Trophoblast cell (in vitro differentiated cells and primary cell): ENCODE measurements around the gene PELO.
A peak's percentile ranks its signal among the peaks of the same experiment; 100 is the strongest.

ENCODE experiments used
- DNase-seq, 2 donors: peaks; one replicate each; pipeline ENCODE4 v3.0.0-alpha.2; 2016
- H2AFZ ChIP-seq: 2 replicates; pipeline ENCODE4 v1.6.1; 2013; ENCODE audit warnings: low read length, moderate library complexity, mild to moderate bottlenecking; ENCODE audit not compliant: insufficient read depth, poor library complexity
- H2AK5ac ChIP-seq: 2 replicates; pipeline ENCODE4 v1.6.1; 2013; ENCODE audit warnings: mild to moderate bottlenecking, low read length
- H2BK120ac ChIP-seq: 2 replicates; pipeline ENCODE4 v1.6.1; 2013; ENCODE audit warnings: low read length, mild to moderate bottlenecking, moderate library complexity; ENCODE audit not compliant: insufficient read depth, poor library complexity
- H2BK12ac ChIP-seq: 2 replicates; pipeline ENCODE4 v1.6.1; 2013; ENCODE audit warnings: mild to moderate bottlenecking, low read length, moderate library complexity
- H2BK5ac ChIP-seq: 2 replicates; pipeline ENCODE4 v1.6.1; 2013; ENCODE audit warnings: low read length, low read depth, moderate library complexity, mild to moderate bottlenecking; ENCODE audit not compliant: poor library complexity
- H3K14ac ChIP-seq: 2 replicates; pipeline ENCODE4 v1.6.1; 2013; ENCODE audit warnings: mild to moderate bottlenecking, low read length
- H3K18ac ChIP-seq: 2 replicates; pipeline ENCODE4 v1.6.1; 2013; ENCODE audit warnings: mild to moderate bottlenecking, low read length
- H3K23ac ChIP-seq: 2 replicates; pipeline ENCODE4 v1.6.1; 2013; ENCODE audit warnings: low read length
- H3K27ac ChIP-seq: 2 replicates; pipeline ENCODE4 v1.5.1; 2013; ENCODE audit warnings: low read depth, mild to moderate bottlenecking, inconsistent platforms, low read length, moderate library complexity
- H3K27me3 ChIP-seq: 2 replicates; pipeline ENCODE4 v1.6.1; 2013; ENCODE audit warnings: inconsistent platforms, mild to moderate bottlenecking, low read length, moderate library complexity; ENCODE audit not compliant: insufficient read depth
- H3K36me3 ChIP-seq, 2 experiments: 1 replicate in 1 of 2; 2 replicates in 1 of 2; pipeline ENCODE4 v1.6.1; 2013; ENCODE audit warnings: low read length in 2 of 2, mild to moderate bottlenecking in 2 of 2, moderate library complexity in 1 of 2; ENCODE audit not compliant: insufficient read depth in 2 of 2, control insufficient read depth in 1 of 2
- H3K4ac ChIP-seq: 2 replicates; pipeline ENCODE4 v1.6.1; 2013; ENCODE audit warnings: low read depth, mild to moderate bottlenecking, low read length, moderate library complexity
- H3K4me1 ChIP-seq, 2 experiments: 1 replicate in 1 of 2; 2 replicates in 1 of 2; pipeline ENCODE4 v1.6.1; 2013; ENCODE audit warnings: low read length in 2 of 2, mild to moderate bottlenecking in 2 of 2, moderate library complexity in 1 of 2; ENCODE audit not compliant: insufficient read depth in 2 of 2, control insufficient read depth in 1 of 2
- H3K4me2 ChIP-seq: 2 replicates; pipeline ENCODE4 v1.6.1; 2013; ENCODE audit warnings: inconsistent platforms, mild to moderate bottlenecking, low read length, moderate library complexity
- H3K4me3 ChIP-seq: 2 replicates; pipeline ENCODE4 v1.5.1; 2013; ENCODE audit warnings: mild to moderate bottlenecking, low read depth, low read length, inconsistent platforms
- H3K79me1 ChIP-seq: one replicate; pipeline ENCODE4 v1.6.1; 2013; ENCODE audit warnings: low read length
- H3K79me2 ChIP-seq: 2 replicates; pipeline ENCODE4 v1.6.1; 2013; ENCODE audit warnings: low read length, mild to moderate bottlenecking; ENCODE audit not compliant: control insufficient read depth, insufficient read depth, poor library complexity
- H3K9ac ChIP-seq: 2 replicates; pipeline ENCODE4 v1.6.1; 2013; ENCODE audit warnings: mild to moderate bottlenecking, low read length
- H3K9me3 ChIP-seq: 2 replicates; pipeline ENCODE4 v1.6.1; 2013; ENCODE audit warnings: low read depth, mild to moderate bottlenecking, control low read depth, inconsistent platforms, low read length; ENCODE audit not compliant: insufficient read depth
- H4K12ac ChIP-seq: 2 replicates; pipeline ENCODE4 v1.6.1; 2013; ENCODE audit warnings: low read depth, mild to moderate bottlenecking, low read length, moderate library complexity
- H4K8ac ChIP-seq: 2 replicates; pipeline ENCODE4 v1.6.1; 2013; ENCODE audit warnings: low read depth, mild to moderate bottlenecking, low read length, moderate library complexity
- H4K91ac ChIP-seq: one replicate; pipeline ENCODE4 v1.6.1; 2013; ENCODE audit warnings: low read depth, mild to moderate bottlenecking, low read length, moderate library complexity
- WGBS: extraction: QIAGEN DNeasy Blood & Tissue Kit; methylation state at CpG from one replicate; pipeline ENCODE4 v1.1.7; 2013; ENCODE audit warnings: missing lambda C conversion rate; ENCODE audit not compliant: insufficient read length, insufficient coverage; ENCODE audit errors: extremely low coverage; 5-methylcytosine and 5-hydroxymethylcytosine counted together

PELO gene

GRCh38 chr5:52802272-52802973 lies 14.7 kb downstream of the PELO start:
- H3K9ac ChIP-seq, result no peak overlapping the region
- H2BK120ac ChIP-seq, result no peak overlapping the region
- no peak overlapping the region for H3K14ac ChIP-seq
- H3K18ac ChIP-seq, result no peak overlapping the region
- H2BK12ac ChIP-seq, result no peak overlapping the region
- no peak overlapping the region for H4K91ac ChIP-seq
- H3K27me3 ChIP-seq, result no peaks in the 10 kb centered on the region
- H4K12ac ChIP-seq, result no peak overlapping the region
- no peak overlapping the region for H3K4ac ChIP-seq
- peaks cover 3 to 4% of the 10 kb centered on the region in 2 experiments for H3K36me3 ChIP-seq
- H2BK5ac ChIP-seq, result no peak overlapping the region
- H3K79me2 ChIP-seq, result peaks cover 9% of the 10 kb centered on the region
- no peaks in the 10 kb centered on the region for H3K9me3 ChIP-seq
- no peak overlapping the region for H2AFZ ChIP-seq
- peaks cover 3 to 11% of the 10 kb centered on the region in 2 experiments for H3K4me1 ChIP-seq
- no peak overlapping the region for H3K23ac ChIP-seq
- no peak overlapping the region for H3K4me2 ChIP-seq
- no peak overlapping the region for H3K27ac ChIP-seq
- no peak overlapping the region for H4K8ac ChIP-seq
- H2AK5ac ChIP-seq, result no peak overlapping the region
- no CpG with 5 or more reads among the region's 2 CpGs for WGBS
- H3K4me3 ChIP-seq, result no peak overlapping the region
- H3K79me1 ChIP-seq, result peaks cover 17% of the 10 kb centered on the region
- no peak for DNase-seq

GRCh38 chr5:52802974-52803336 lies 15.2 kb downstream of the PELO start:
- no peak overlapping the region for H3K4ac ChIP-seq
- H3K9me3 ChIP-seq, result no peaks in the 10 kb centered on the region
- H3K9ac ChIP-seq, result no peak overlapping the region
- H3K79me2 ChIP-seq, result peaks cover 9% of the 10 kb centered on the region
- H4K91ac ChIP-seq, result no peak overlapping the region
- no peak overlapping the region for H3K4me2 ChIP-seq
- no peak overlapping the region for H2BK120ac ChIP-seq
- no peaks in the 10 kb centered on the region for H3K27me3 ChIP-seq
- H2BK12ac ChIP-seq, result no peak overlapping the region
- H3K36me3 ChIP-seq, result peaks cover 3 to 4% of the 10 kb centered on the region in 2 experiments
- WGBS, result no CpG with 5 or more reads among the region's 6 CpGs
- no peak overlapping the region for H2BK5ac ChIP-seq
- no peak overlapping the region for H3K14ac ChIP-seq
- H2AK5ac ChIP-seq, result no peak overlapping the region
- H3K4me1 ChIP-seq, result peaks cover 3 to 11% of the 10 kb centered on the region in 2 experiments
- no peak overlapping the region for H3K4me3 ChIP-seq
- no peak overlapping the region for H2AFZ ChIP-seq
- peaks cover 17% of the 10 kb centered on the region for H3K79me1 ChIP-seq
- H3K23ac ChIP-seq, result no peak overlapping the region
- DNase-seq, result no peak
- H4K12ac ChIP-seq, result no peak overlapping the region
- H3K18ac ChIP-seq, result no peak overlapping the region
- no peak overlapping the region for H3K27ac ChIP-seq
- H4K8ac ChIP-seq, result no peak overlapping the region

DNA sequence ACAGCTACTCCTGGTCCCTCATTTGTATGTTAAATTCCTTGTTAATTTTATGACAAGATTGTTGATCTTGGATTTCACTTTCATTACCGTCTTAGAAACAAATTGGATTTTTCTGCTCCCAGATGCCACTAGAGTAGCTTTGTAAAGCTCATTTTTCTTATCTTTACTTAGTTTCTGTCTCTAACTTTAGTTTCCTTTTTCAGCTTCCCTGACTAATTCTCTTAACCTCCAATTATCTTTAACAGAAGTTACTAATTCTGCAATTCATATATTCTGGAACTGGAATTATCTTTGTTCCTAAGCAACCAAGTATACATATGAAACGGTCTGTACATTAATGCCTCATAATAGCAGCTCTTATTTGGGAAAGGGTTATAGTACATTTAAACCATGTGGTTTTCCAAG lies 16.7 kb downstream of the PELO start:
- Histone ChIP-seq H3K4me1 (peaks cover under 1 to 8% of the 10 kb centered on the region in 2 experiments), H3K9me3 (no peaks in the 10 kb centered on the region), H3K4me2 (no peak overlapping the region), H3K79me1 (peaks cover 13% of the 10 kb centered on the region), H2AK5ac (no peak overlapping the region), H3K23ac (no peak overlapping the region), H4K91ac (no peak overlapping the region), H3K4ac (no peak overlapping the region), H3K14ac (no peak overlapping the region), H3K36me3 (peaks cover 3 to 4% of the 10 kb centered on the region in 2 experiments), H2BK5ac (no peak overlapping the region), H2BK12ac (no peak overlapping the region), H4K12ac (no peak overlapping the region), H3K79me2 (peaks cover 9% of the 10 kb centered on the region), H3K9ac (no peak overlapping the region), H3K27me3 (no peaks in the 10 kb centered on the region), H2BK120ac (no peak overlapping the region), H2AFZ (no peak overlapping the region), H3K18ac (no peak overlapping the region), H4K8ac (no peak overlapping the region), H3K27ac (no peak overlapping the region), H3K4me3 (no peak overlapping the region)
- WGBS, result no CpG with 5 or more reads among the region's 2 CpGs
- no peak for DNase-seq

DNA sequence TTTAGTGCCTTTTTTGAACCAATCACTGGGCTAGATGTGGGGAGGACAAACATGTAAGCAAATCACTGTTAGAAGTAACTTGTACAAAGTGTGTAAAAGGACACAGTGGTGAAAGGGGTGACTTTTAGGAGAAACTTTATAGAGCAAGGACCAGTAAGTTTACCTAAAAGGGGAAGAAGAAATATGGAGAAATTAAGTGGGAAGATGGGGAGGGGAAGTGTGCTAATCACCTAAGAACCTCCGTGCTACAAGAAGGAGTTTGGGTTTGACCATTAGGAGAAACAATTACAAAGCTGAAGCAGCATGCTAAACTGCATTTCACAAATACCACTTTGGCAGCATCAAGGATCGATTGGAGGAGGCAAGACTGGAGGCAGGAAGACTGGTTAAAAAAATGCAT lies 17.3 kb downstream of the PELO start:
- DNase-seq, result peak in 1 of 2 donors; percentile 41
- H2AFZ ChIP-seq, result no peak overlapping the region
- H3K4me2 ChIP-seq, result no peak overlapping the region
- peaks cover 12% of the 10 kb centered on the region for H3K79me1 ChIP-seq
- no peak overlapping the region for H3K4me3 ChIP-seq
- no peak overlapping the region for H3K9ac ChIP-seq
- no peak overlapping the region for H3K18ac ChIP-seq
- H3K27me3 ChIP-seq, result no peaks in the 10 kb centered on the region
- H4K12ac ChIP-seq, result no peak overlapping the region
- no peaks in the 10 kb centered on the region for H3K9me3 ChIP-seq
- no peak overlapping the region for H2BK12ac ChIP-seq
- H4K91ac ChIP-seq, result no peak overlapping the region
- no peak overlapping the region for H2BK120ac ChIP-seq
- H3K79me2 ChIP-seq, result peaks cover 11% of the 10 kb centered on the region
- no peak overlapping the region for H3K27ac ChIP-seq
- H3K36me3 ChIP-seq, result peaks cover 3 to 4% of the 10 kb centered on the region in 2 experiments
- no peak overlapping the region for H3K14ac ChIP-seq
- no peak overlapping the region for H4K8ac ChIP-seq
- WGBS, result no CpG with 5 or more reads among the region's 2 CpGs
- H2BK5ac ChIP-seq, result no peak overlapping the region
- peaks cover 3 to 11% of the 10 kb centered on the region in 2 experiments for H3K4me1 ChIP-seq
- H3K23ac ChIP-seq, result no peak overlapping the region
- H2AK5ac ChIP-seq, result no peak overlapping the region
- no peak overlapping the region for H3K4ac ChIP-seq
